ENCODE results near the gene COIL. TPM values are rescaled to one million over a fixed set of nuclear protein-coding genes. Genes with fewer than 3 reads are reported as not detected.

The COIL gene
- total RNA-seq, 2 donors from 2014 or later: 16.6 to 17.9 TPM

DNA sequence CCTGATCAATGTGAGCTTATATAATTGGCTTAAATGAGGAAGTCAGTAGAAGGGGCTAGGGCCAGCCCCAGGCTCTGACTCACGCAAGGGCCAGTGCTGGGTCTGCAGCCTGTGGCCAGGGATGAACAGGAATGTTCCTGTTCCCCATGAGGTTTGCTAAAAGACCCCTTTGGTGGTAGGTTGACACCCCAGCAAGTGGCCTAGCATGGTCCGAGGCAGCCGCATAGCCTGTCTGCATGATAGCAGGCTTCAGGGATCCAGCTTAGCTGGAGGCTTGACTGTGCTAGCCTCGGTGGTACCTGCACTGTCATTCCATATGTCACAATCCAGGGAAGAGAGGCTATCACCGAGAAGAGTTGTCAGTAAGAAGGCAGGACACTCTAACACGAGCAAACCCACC, 70.5 kb downstream of the COIL start:
- no peaks in the 10 kb centered on the region for H3K27me3 Mint-ChIP-seq (ENCODE audit: low read depth)
- no peak for DNase-seq
- no peak overlapping the region for H3K4me3 Mint-ChIP-seq
- no peak overlapping the region for H3K27ac Mint-ChIP-seq
- ATAC-seq (replicated peaks in 1 of 2): no peak
- H3K36me3 Mint-ChIP-seq (ENCODE audit: insufficient read depth in 2 of 2): peaks cover 33 to 63% of the 10 kb centered on the region in 2 donors
- peaks cover 0 to 2% of the 10 kb centered on the region in 2 donors for H3K9me3 Mint-ChIP-seq
- peaks cover 4% of the 10 kb centered on the region for H3K4me1 Mint-ChIP-seq (ENCODE audit: low read depth)

Other genes starting within 250 kb of the COIL start
- gene C17orf67, start 127.1 kb downstream of the COIL start, total RNA-seq: 1 to 10 TPM; 4.0 to 4.5 TPM
- gene DGKE, start 126.9 kb downstream of the COIL start, total RNA-seq: 10 to 100 TPM; 25.0 to 34.6 TPM
- gene TRIM25, start 47.0 kb downstream of the COIL start, total RNA-seq: 100 to 1,000 TPM; 197 to 235 TPM
- 10 to 100 TPM; 28.0 to 34.7 TPM for gene SCPEP1, start 17.1 kb upstream of the COIL start, total RNA-seq
- 10 to 100 TPM; 19.6 to 23.1 TPM for gene AKAP1, start 124.2 kb upstream of the COIL start, total RNA-seq